ENCODE results near the gene NINJ2.
A peak's percentile ranks its signal among the peaks of the same experiment; 100 is the strongest.

- TF ChIP-seq POLR2AphosphoS5 (IDR thresholded peaks at IDR 0.05) (peak in 2 of 3 donors; percentile 59 to 92), CTCF (IDR thresholded peaks at IDR 0.05) (peak; percentile 99 to 100), POLR2A (IDR thresholded peaks at IDR 0.05) (no peak)
Measured at GRCh38 chr12:575948-576614, 87.2 kb downstream of the NINJ2 start.
